ENCODE data around the gene H2BK1.

DNA sequence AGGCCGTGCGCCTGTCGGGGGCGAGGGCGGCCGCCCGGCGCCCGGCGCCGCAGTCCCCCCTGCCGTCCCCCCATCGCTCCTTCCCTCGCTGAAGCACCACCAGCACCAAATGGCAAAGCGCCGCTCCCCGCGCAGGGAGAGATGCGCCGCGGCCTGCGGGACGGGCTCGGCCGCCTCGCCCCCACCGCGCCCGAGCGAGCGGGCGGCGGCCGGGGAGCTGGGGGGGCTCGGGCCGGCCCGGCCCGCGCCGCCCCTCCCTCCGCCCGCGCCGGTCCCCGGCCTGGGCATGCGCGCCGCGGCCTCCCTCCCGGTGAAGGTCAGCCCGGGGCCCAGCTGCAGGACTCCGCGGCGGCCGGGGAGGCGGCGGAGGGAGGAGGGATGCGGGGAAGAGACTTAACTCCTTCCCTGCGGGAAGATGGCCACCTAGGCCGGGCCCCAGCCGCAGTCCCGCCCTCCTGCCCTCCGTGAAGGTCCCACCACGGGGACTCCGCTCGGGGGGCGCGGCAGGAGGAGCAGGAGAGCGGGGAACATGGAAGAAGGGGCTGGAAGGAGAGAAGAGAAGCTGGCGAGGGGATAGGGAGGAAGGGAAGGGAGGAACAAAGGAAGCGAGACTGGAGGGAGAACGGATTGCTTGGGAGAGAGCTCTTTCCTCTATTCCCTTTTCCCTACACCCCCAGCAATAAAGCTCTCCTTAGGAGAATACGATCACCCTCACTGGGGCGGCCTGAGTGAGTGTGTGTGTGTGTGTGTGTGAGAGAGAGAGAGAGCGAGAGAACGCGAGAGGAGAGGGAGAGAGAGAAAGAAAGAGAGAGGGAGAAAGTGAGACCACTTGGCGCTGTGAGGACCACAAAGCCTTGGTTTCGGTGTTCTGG lies 41.6 kb upstream of the H2BK1 start:
- TF ChIP-seq, protein P1, sequence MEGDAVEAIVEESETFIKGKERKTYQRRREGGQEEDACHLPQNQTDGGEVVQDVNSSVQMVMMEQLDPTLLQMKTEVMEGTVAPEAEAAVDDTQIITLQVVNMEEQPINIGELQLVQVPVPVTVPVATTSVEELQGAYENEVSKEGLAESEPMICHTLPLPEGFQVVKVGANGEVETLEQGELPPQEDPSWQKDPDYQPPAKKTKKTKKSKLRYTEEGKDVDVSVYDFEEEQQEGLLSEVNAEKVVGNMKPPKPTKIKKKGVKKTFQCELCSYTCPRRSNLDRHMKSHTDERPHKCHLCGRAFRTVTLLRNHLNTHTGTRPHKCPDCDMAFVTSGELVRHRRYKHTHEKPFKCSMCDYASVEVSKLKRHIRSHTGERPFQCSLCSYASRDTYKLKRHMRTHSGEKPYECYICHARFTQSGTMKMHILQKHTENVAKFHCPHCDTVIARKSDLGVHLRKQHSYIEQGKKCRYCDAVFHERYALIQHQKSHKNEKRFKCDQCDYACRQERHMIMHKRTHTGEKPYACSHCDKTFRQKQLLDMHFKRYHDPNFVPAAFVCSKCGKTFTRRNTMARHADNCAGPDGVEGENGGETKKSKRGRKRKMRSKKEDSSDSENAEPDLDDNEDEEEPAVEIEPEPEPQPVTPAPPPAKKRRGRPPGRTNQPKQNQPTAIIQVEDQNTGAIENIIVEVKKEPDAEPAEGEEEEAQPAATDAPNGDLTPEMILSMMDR (IDR thresholded peaks at IDR 0.05) = no peak
- TF ChIP-seq POLR2A (IDR thresholded peaks at IDR 0.05) = no peak
